SK-N-MC (cell line): ENCODE data around the gene MAGI2.

Experiments
- DNase-seq: peaks from one replicate; pipeline ENCODE4 v3.0.0-alpha.2; 2011; ENCODE audit warnings: low read depth, low spot score
- H3K27ac ChIP-seq: fragments of 200-600 bp; sonication (generic); 2 replicates; pipeline ENCODE4 v1.5.1; 2016; ENCODE audit warnings: mixed run types
- H3K36me3 ChIP-seq: fragments of 200-600 bp; sonication (generic); 2 replicates; pipeline ENCODE4 v1.6.1; 2017; ENCODE audit warnings: antibody characterized with exemption, low read length, mixed read lengths; ENCODE audit not compliant: insufficient read depth
- H3K4me3 ChIP-seq: fragments of 200-600 bp; sonication (generic); 2 replicates; pipeline ENCODE4 v1.5.1; 2016
- H3K9ac ChIP-seq: fragments of 200-600 bp; sonication (generic); 2 replicates; pipeline ENCODE4 v1.8.0; 2017; ENCODE audit warnings: mixed run types, mixed read lengths; ENCODE audit not compliant: insufficient read length
- H3K9me3 ChIP-seq: fragments of 200-600 bp; sonication (generic); 2 replicates; pipeline ENCODE4 v1.6.1; 2017; ENCODE audit warnings: low read depth, mild to moderate bottlenecking, antibody characterized with exemption, low read length, moderate library complexity, mixed read lengths
- EZH2 ChIP-seq: fragments of 200-600 bp; sonication (generic); IDR thresholded peaks from one replicate; pipeline ENCODE4 v1.6.1; 2017; ENCODE audit warnings: antibody characterized with exemption
- FOXP2 ChIP-seq: optimal IDR thresholded peaks from 2 replicates; pipeline ENCODE3; 2011; ENCODE audit warnings: mild to moderate bottlenecking, moderate library complexity; ENCODE audit not compliant: insufficient read depth; ENCODE audit errors: extremely low read length, control extremely low read depth
- POLR2AphosphoS5 ChIP-seq: IDR thresholded peaks from 2 replicates; pipeline ENCODE4 v1.6.1; 2012; ENCODE audit warnings: mild to moderate bottlenecking, low read depth, low read length, borderline replicate concordance

The MAGI2 gene

GRCh38 chr7:78904983-78905382, 548.5 kb downstream of the MAGI2 start:
- no peaks in the 10 kb centered on the region for H3K9me3 ChIP-seq
- H3K27ac ChIP-seq: no peak overlapping the region

GRCh38 chr7:78901566-78901965, 551.9 kb downstream of the MAGI2 start:
- DNase-seq: no peak
- H3K27ac ChIP-seq: no peak overlapping the region
- TF ChIP-seq EZH2 (no peak), POLR2AphosphoS5 (no peak), FOXP2 (no peak)

More at GRCh38 chr7:78904983-78905382, 548.5 kb downstream of the MAGI2 start:
- no peak overlapping the region for H3K4me3 ChIP-seq
- no peak overlapping the region for H3K9ac ChIP-seq
- DNase-seq: no peak
- no peaks in the 10 kb centered on the region for H3K36me3 ChIP-seq
- TF ChIP-seq FOXP2 (no peak), POLR2AphosphoS5 (no peak), EZH2 (no peak)

GRCh38 chr7:78900806-78901205, 552.7 kb downstream of the MAGI2 start:
- H3K9ac ChIP-seq: no peak overlapping the region
- TF ChIP-seq FOXP2 (no peak), EZH2 (no peak), POLR2AphosphoS5 (no peak)
- H3K36me3 ChIP-seq: no peaks in the 10 kb centered on the region
- H3K9me3 ChIP-seq: no peaks in the 10 kb centered on the region
- no peak overlapping the region for H3K4me3 ChIP-seq
- no peak overlapping the region for H3K27ac ChIP-seq
- DNase-seq: no peak

More at GRCh38 chr7:78901566-78901965, 551.9 kb downstream of the MAGI2 start:
- no peaks in the 10 kb centered on the region for H3K9me3 ChIP-seq
- no peak overlapping the region for H3K9ac ChIP-seq
- no peaks in the 10 kb centered on the region for H3K36me3 ChIP-seq
- no peak overlapping the region for H3K4me3 ChIP-seq

GRCh38 chr7:78895393-78895792, 558.1 kb downstream of the MAGI2 start:
- no peaks in the 10 kb centered on the region for H3K36me3 ChIP-seq
- H3K27ac ChIP-seq: no peak overlapping the region
- H3K9ac ChIP-seq: no peak overlapping the region
- H3K9me3 ChIP-seq: no peaks in the 10 kb centered on the region
- H3K4me3 ChIP-seq: no peak overlapping the region
- no peak for DNase-seq
- no peak for TF ChIP-seq POLR2AphosphoS5

GRCh38 chr7:78879206-78879605, 574.3 kb downstream of the MAGI2 start:
- Histone ChIP-seq H3K36me3 (no peaks in the 10 kb centered on the region), H3K9ac (no peak overlapping the region), H3K4me3 (no peak overlapping the region), H3K27ac (no peak overlapping the region), H3K9me3 (no peaks in the 10 kb centered on the region)
- no peak for DNase-seq
- TF ChIP-seq FOXP2 (no peak), EZH2 (no peak), POLR2AphosphoS5 (no peak)

GRCh38 chr7:78873117-78873516, 580.4 kb downstream of the MAGI2 start:
- Histone ChIP-seq H3K36me3 (no peaks in the 10 kb centered on the region), H3K4me3 (no peak overlapping the region), H3K9ac (no peak overlapping the region), H3K27ac (no peak overlapping the region), H3K9me3 (no peaks in the 10 kb centered on the region)
- TF ChIP-seq FOXP2 (no peak), POLR2AphosphoS5 (no peak), EZH2 (no peak)
- no peak for DNase-seq

- Histone ChIP-seq H3K36me3 (no peaks in the 10 kb centered on the region), H3K27ac (no peak overlapping the region), H3K9ac (no peak overlapping the region), H3K4me3 (no peak overlapping the region), H3K9me3 (no peaks in the 10 kb centered on the region)
- no peak for TF ChIP-seq EZH2
- TF ChIP-seq FOXP2: no peak
- no peak for TF ChIP-seq POLR2AphosphoS5
- DNase-seq: no peak
Observed at GRCh38 chr7:78864339-78864738, 589.1 kb downstream of the MAGI2 start.

- Histone ChIP-seq H3K4me3 (no peak overlapping the region), H3K9me3 (no peaks in the 10 kb centered on the region), H3K36me3 (no peaks in the 10 kb centered on the region), H3K27ac (no peak overlapping the region), H3K9ac (no peak overlapping the region)
- TF ChIP-seq FOXP2: no peak
- TF ChIP-seq POLR2AphosphoS5: no peak
- no peak for TF ChIP-seq EZH2
- no peak for DNase-seq
Observed at GRCh38 chr7:78863281-78863680, 590.2 kb downstream of the MAGI2 start.

GRCh38 chr7:78862411-78862900, 591.0 kb downstream of the MAGI2 start:
- no peak for DNase-seq
- Histone ChIP-seq H3K27ac (no peak overlapping the region), H3K4me3 (no peak overlapping the region), H3K9ac (no peak overlapping the region), H3K9me3 (no peaks in the 10 kb centered on the region), H3K36me3 (no peaks in the 10 kb centered on the region)
- TF ChIP-seq POLR2AphosphoS5: no peak
- TF ChIP-seq EZH2: no peak
- TF ChIP-seq FOXP2: no peak
